ENCODE results near the gene TMEM38B. TPM values are rescaled to one million over a fixed set of nuclear protein-coding genes. Genes with fewer than 3 reads are reported as not detected.
"Not testable (repeated sequence)": the region's sequence is repeated elsewhere in the genome, so short reads cannot be mapped to it uniquely, and the experiment has no call there.

Gene TMEM38B
- total RNA-seq, 1 donor from 2014 or later = 12.1 TPM

- Mint-ChIP-seq H3K4me1 (ENCODE audit: low read depth) (no peaks in the 10 kb centered on the region), H3K4me3 (ENCODE audit: unreplicated experiment) (no peak overlapping the region), H3K9me3 (ENCODE audit: low read depth) (peaks cover 9% of the 10 kb centered on the region), H3K27ac (ENCODE audit: unreplicated experiment) (no peak overlapping the region), H3K36me3 (ENCODE audit: low read depth) (peaks cover 5% of the 10 kb centered on the region), H3K27me3 (ENCODE audit: low read depth) (no peaks in the 10 kb centered on the region)
- no peak for TF ChIP-seq CTCF (IDR thresholded peaks at IDR 0.05)
- no peak for DNase-seq (ENCODE audit: low spot score)
Measured at GRCh38 chr9:105716146-105716545, 21.8 kb downstream of the TMEM38B start.

GRCh38 chr9:105722099-105722498, 27.8 kb downstream of the TMEM38B start:
- no peak for DNase-seq (ENCODE audit: low spot score)
- Mint-ChIP-seq H3K4me1 (ENCODE audit: low read depth) (no peaks in the 10 kb centered on the region), H3K27me3 (ENCODE audit: low read depth) (no peaks in the 10 kb centered on the region), H3K9me3 (ENCODE audit: low read depth) (no peaks in the 10 kb centered on the region), H3K36me3 (ENCODE audit: low read depth) (no peaks in the 10 kb centered on the region), H3K4me3 (ENCODE audit: unreplicated experiment) (no peak overlapping the region), H3K27ac (ENCODE audit: unreplicated experiment) (no peak overlapping the region)
- no peak for TF ChIP-seq CTCF (IDR thresholded peaks at IDR 0.05)

GRCh38 chr9:105725370-105725769, 31.0 kb downstream of the TMEM38B start:
- Mint-ChIP-seq H3K4me1 (ENCODE audit: low read depth) (no peaks in the 10 kb centered on the region), H3K36me3 (ENCODE audit: low read depth) (peaks cover 6% of the 10 kb centered on the region), H3K27ac (ENCODE audit: unreplicated experiment) (no peak overlapping the region), H3K4me3 (ENCODE audit: unreplicated experiment) (no peak overlapping the region), H3K9me3 (ENCODE audit: low read depth) (peaks cover 12% of the 10 kb centered on the region), H3K27me3 (ENCODE audit: low read depth) (no peaks in the 10 kb centered on the region)
- TF ChIP-seq CTCF (IDR thresholded peaks at IDR 0.05) = no peak
- DNase-seq (ENCODE audit: low spot score) = no peak

GRCh38 chr9:105728230-105728629, 33.9 kb downstream of the TMEM38B start:
- H3K4me1 Mint-ChIP-seq (ENCODE audit: low read depth); H3K27me3 Mint-ChIP-seq (ENCODE audit: low read depth); H3K27ac Mint-ChIP-seq (ENCODE audit: unreplicated experiment); DNase-seq (ENCODE audit: low spot score); H3K4me3 Mint-ChIP-seq (ENCODE audit: unreplicated experiment): not testable (repeated sequence)
- Mint-ChIP-seq H3K36me3 (ENCODE audit: low read depth) (peaks cover 14% of the 10 kb centered on the region), H3K9me3 (ENCODE audit: low read depth) (peaks cover 26% of the 10 kb centered on the region)

GRCh38 chr9:105731420-105731819, 37.1 kb downstream of the TMEM38B start:
- not testable (repeated sequence) for DNase-seq (ENCODE audit: low spot score); H3K27me3 Mint-ChIP-seq (ENCODE audit: low read depth); H3K4me1 Mint-ChIP-seq (ENCODE audit: low read depth); H3K27ac Mint-ChIP-seq (ENCODE audit: unreplicated experiment); H3K4me3 Mint-ChIP-seq (ENCODE audit: unreplicated experiment)
- Mint-ChIP-seq H3K36me3 (ENCODE audit: low read depth) (peaks cover 36% of the 10 kb centered on the region), H3K9me3 (ENCODE audit: low read depth) (peaks cover 54% of the 10 kb centered on the region)

GRCh38 chr9:105735366-105735765, 41.0 kb downstream of the TMEM38B start:
- H3K4me3 Mint-ChIP-seq (ENCODE audit: unreplicated experiment) = no peak overlapping the region
- H3K4me1 Mint-ChIP-seq (ENCODE audit: low read depth) = no peaks in the 10 kb centered on the region
- no peak for TF ChIP-seq CTCF (IDR thresholded peaks at IDR 0.05)
- DNase-seq (ENCODE audit: low spot score) = no peak
- peaks cover 32% of the 10 kb centered on the region for H3K36me3 Mint-ChIP-seq (ENCODE audit: low read depth)
- H3K27ac Mint-ChIP-seq (ENCODE audit: unreplicated experiment) = no peak overlapping the region
- no peaks in the 10 kb centered on the region for H3K27me3 Mint-ChIP-seq (ENCODE audit: low read depth)
- H3K9me3 Mint-ChIP-seq (ENCODE audit: low read depth) = peaks cover 44% of the 10 kb centered on the region

Data from chondrocyte (in vitro differentiated cells).